ENCODE data around the gene AIDA.

AIDA gene

DNA sequence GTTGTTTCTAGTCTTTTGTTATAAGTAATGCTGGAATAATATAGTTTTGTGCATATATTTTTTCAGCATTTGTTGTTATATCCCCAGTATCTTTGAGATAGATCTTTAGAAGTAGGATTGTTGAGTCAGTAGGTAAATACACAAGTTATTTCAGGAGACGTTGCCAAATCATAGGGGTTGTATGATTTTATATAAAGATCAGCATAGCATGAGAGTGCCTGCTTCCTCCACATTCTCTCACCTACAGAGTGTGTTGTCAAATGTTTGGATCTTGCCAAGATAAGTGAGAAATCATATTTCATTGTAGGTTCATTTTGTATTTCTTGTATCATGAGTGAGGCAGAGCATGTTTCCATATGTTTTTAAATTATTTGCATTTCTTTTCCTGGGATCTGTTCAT is 69.8 kb downstream of the AIDA start:
- H3K27ac ChIP-seq = no peak overlapping the region
- TF ChIP-seq, protein P1, sequence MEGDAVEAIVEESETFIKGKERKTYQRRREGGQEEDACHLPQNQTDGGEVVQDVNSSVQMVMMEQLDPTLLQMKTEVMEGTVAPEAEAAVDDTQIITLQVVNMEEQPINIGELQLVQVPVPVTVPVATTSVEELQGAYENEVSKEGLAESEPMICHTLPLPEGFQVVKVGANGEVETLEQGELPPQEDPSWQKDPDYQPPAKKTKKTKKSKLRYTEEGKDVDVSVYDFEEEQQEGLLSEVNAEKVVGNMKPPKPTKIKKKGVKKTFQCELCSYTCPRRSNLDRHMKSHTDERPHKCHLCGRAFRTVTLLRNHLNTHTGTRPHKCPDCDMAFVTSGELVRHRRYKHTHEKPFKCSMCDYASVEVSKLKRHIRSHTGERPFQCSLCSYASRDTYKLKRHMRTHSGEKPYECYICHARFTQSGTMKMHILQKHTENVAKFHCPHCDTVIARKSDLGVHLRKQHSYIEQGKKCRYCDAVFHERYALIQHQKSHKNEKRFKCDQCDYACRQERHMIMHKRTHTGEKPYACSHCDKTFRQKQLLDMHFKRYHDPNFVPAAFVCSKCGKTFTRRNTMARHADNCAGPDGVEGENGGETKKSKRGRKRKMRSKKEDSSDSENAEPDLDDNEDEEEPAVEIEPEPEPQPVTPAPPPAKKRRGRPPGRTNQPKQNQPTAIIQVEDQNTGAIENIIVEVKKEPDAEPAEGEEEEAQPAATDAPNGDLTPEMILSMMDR (conservative IDR thresholded peaks at IDR 0.05) = no peak
- no peak for TF ChIP-seq ZFX (IDR thresholded peaks at IDR 0.05)

DNA sequence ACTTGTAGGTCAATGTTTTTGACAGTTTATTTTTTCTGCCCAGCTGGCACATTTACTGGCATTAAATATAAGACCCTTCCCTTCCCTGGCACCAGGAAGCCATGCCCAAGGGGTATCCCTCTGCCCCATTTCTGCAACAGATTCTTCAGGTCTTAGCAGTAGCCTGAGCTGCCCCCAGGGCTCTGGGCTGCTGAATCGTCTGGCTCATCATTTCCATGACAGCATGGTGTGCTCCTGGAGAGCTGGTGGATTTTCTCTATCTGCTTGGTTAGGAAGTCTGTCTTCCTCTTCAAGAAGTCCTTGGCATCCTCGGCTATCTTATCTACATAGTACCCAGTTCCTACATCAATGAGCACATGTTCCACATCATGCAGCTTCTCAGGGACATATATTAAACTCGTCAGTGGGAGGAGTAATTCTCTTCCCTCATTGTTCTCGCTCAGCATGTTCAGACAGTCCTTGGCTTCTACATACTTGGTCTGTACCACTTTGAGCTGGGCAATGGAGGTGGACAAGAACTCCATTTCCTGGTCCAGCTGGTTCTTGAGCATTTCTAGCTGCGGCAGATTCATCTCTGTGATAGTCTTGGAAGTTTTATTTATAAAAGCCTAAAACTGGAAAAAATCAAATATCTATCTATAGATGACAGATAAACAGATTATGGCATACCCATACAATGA is 70.9 kb downstream of the AIDA start:
- TF ChIP-seq, protein P1 (conservative IDR thresholded peaks at IDR 0.05) = no peak
- TF ChIP-seq ZFX (IDR thresholded peaks at IDR 0.05) = no peak
- H3K27ac ChIP-seq = peak overlapping the region; percentile 11; the same call in 1 of the 2 replicates

DNA sequence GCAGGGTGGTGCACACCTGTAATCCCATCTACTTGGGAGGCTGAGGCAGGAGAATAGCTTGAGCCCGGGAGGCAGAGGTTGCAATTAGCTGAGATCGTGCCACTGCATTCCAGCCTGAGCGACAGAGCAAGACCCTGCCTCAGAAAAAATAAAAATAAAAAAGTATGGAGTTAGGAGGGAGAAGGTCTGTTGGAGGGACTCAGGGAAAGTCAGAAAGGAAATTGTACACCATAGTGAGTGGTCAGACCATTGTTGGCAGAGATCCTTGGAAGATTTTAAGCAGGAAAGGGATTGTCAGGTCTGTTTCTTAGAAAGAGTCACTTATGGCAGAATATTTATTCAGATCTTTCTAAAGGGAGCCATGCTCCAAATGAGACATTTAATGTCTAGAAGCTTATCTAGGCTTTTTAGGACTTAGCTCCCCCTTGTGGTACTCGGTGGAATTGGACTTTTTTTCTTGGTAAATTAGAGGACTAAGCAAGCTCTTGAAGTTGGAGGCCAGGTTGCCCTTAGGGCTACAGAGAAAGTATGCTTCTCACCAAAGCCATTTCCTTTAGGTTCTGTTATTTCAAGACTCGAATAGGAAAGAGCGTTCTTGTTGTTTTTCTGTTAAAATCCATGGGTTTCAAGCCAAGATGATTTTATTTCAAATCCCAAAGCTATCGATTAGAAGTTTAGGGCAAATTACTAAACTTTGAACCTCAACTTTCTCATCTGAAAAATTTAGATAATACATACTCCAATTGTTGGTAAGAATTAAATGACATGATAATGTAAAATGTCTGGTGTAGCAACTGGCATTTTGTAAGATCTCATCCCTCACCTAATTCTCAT is 77.9 kb downstream of the AIDA start:
- no peak overlapping the region for H3K27ac ChIP-seq
- no peak for TF ChIP-seq ZFX (IDR thresholded peaks at IDR 0.05)
- TF ChIP-seq, protein P1 (conservative IDR thresholded peaks at IDR 0.05) = peak; percentile 95

DNA sequence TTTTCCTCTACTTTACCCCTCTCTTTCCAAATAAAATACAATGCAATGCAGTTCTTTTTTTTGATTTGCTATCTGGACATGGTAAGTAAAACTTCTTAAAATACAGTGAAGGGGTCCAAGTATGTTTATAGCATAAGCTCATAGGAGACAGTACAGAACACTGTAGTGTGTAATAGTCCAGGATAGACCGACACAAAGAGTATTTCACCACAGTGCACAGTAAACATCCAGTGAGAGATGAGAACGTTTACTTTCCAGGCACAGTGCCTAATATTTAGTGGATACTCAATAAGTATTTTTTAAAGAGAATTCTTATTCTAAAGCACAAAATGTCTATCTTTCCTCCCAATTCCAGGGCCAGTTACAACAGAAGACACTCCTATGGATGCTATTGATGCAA is 79.5 kb downstream of the AIDA start:
- no peak overlapping the region for H3K27ac ChIP-seq
- TF ChIP-seq ZFX (IDR thresholded peaks at IDR 0.05) = no peak
- TF ChIP-seq, protein P1 (conservative IDR thresholded peaks at IDR 0.05) = no peak

DNA sequence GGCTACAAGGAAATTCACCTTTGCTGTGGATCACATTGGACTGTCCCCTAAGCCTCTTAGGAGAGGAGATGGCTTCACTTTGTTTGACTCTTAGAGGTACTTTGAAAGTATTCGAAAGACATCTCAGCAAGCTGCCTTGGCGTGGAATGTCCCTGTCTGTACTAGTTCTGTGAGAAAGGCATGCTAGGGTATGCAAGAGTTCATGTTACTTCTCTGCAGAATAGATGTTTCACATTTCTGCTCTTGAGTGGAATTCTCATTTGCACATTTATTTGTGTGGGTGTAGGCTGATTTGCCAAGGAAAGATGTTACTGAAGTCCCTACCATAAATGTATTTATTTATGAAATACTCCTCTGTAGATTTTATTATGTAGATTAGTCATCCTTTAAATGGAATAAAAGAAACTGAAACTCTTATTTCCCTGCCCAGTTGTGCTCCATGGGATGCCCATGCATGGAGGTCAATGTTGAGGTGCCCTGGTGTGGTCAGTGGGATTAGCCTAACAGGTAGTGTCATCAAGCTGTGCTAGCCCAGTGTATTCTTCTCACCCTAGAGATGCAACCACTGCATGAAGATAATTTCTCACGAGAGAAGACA is 80.6 kb downstream of the AIDA start:
- TF ChIP-seq, protein P1 (conservative IDR thresholded peaks at IDR 0.05) = no peak
- TF ChIP-seq ZFX (IDR thresholded peaks at IDR 0.05) = no peak
- no peak overlapping the region for H3K27ac ChIP-seq

DNA sequence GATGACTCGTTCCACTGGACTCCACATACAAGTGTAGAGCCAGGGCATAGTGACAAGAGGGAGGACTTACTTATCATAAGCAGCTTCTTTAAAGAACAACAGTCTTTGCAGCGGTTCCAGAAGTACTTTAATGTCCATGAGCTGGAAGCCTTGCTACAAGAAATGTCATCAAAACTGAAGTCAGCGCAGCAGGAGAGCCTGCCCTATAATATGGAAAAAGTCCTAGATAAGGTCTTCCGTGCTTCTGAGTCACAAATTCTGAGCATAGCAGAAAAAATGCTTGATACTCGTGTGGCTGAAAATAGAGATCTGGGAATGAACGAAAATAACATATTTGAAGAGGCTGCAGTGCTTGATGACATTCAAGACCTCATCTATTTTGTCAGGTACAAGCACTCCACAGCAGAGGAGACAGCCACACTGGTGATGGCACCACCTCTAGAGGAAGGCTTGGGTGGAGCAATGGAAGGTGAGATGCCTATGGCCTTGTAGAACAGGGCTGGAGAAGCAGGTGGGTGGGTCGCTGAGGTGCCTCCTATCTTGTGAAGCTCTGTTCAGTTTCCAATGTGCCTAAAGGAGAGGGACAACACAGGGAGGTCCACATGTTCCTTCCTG is 82.3 kb downstream of the AIDA start:
- no peak overlapping the region for H3K27ac ChIP-seq
- TF ChIP-seq, protein P1 (conservative IDR thresholded peaks at IDR 0.05) = no peak
- no peak for TF ChIP-seq ZFX (IDR thresholded peaks at IDR 0.05)
